ENCODE measurements around the gene CPA1. TPM values are rescaled to one million over a fixed set of nuclear protein-coding genes. Genes with fewer than 3 reads are reported as not detected.

The CPA1 gene
- total and polyA plus RNA-seq, 4 donors, result 0.27 to 0.77 (median 0.39) TPM

- Histone ChIP-seq H3K36me3 (ENCODE audit: control insufficient read depth, insufficient read depth, low read length) (no peaks in the 10 kb centered on the region), H3K9me3 (ENCODE audit: control insufficient read depth, insufficient read depth, low read length) (no peaks in the 10 kb centered on the region), H3K27ac (ENCODE audit: low read depth, low read length) (peak overlapping the region; percentile 91), H3K4me3 (ENCODE audit: low read depth, low read length) (no peak overlapping the region), H3K27me3 (ENCODE audit: control insufficient read depth, insufficient read depth, low read length) (no peaks in the 10 kb centered on the region), H3K4me1 (ENCODE audit: control insufficient read depth, insufficient read depth, low read length) (peaks cover 10% of the 10 kb centered on the region)
- peak in 1 of 6 donors; percentile 48 for DNase-seq (ENCODE audit: low read depth in 4 of 6, low spot score in 6 of 6)
- 13% methylated on average over 1 of the region's 5 CpGs for WGBS (ENCODE audit: insufficient coverage)
These were observed 50.8 kb downstream of the CPA1 start for GRCh38 chr7:130430841-130431666.

GRCh38 chr7:130432886-130433285, 52.6 kb downstream of the CPA1 start:
- no peak for DNase-seq (ENCODE audit: low read depth in 4 of 6, low spot score in 6 of 6)
- no peak overlapping the region for H3K27ac ChIP-seq (ENCODE audit: low read depth, low read length)

GRCh38 chr7:130433301-130433700, 53.0 kb downstream of the CPA1 start:
- 75% methylated on average over 1 of the region's 1 CpG for WGBS (ENCODE audit: insufficient coverage)
- H3K36me3 ChIP-seq (ENCODE audit: control insufficient read depth, insufficient read depth, low read length), result no peaks in the 10 kb centered on the region

More at GRCh38 chr7:130432886-130433285, 52.6 kb downstream of the CPA1 start:
- Histone ChIP-seq H3K9me3 (ENCODE audit: control insufficient read depth, insufficient read depth, low read length) (no peaks in the 10 kb centered on the region), H3K36me3 (ENCODE audit: control insufficient read depth, insufficient read depth, low read length) (no peaks in the 10 kb centered on the region), H3K4me1 (ENCODE audit: control insufficient read depth, insufficient read depth, low read length) (peaks cover 10% of the 10 kb centered on the region), H3K27me3 (ENCODE audit: control insufficient read depth, insufficient read depth, low read length) (no peaks in the 10 kb centered on the region), H3K4me3 (ENCODE audit: low read depth, low read length) (no peak overlapping the region)
- WGBS (ENCODE audit: insufficient coverage), result 72% methylated on average over 3 of the region's 3 CpGs

GRCh38 chr7:130435311-130435854, 55.1 kb downstream of the CPA1 start:
- DNase-seq (ENCODE audit: low read depth in 4 of 6, low spot score in 6 of 6), result no peak
- no CpG with 5 or more reads among the region's 2 CpGs for WGBS (ENCODE audit: insufficient coverage)

More at GRCh38 chr7:130433301-130433700, 53.0 kb downstream of the CPA1 start:
- DNase-seq (ENCODE audit: low read depth in 4 of 6, low spot score in 6 of 6), result no peak
- Histone ChIP-seq H3K27me3 (ENCODE audit: control insufficient read depth, insufficient read depth, low read length) (no peaks in the 10 kb centered on the region), H3K4me3 (ENCODE audit: low read depth, low read length) (no peak overlapping the region), H3K27ac (ENCODE audit: low read depth, low read length) (no peak overlapping the region), H3K9me3 (ENCODE audit: control insufficient read depth, insufficient read depth, low read length) (no peaks in the 10 kb centered on the region), H3K4me1 (ENCODE audit: control insufficient read depth, insufficient read depth, low read length) (peaks cover 10% of the 10 kb centered on the region)

GRCh38 chr7:130436253-130436652, 56.0 kb downstream of the CPA1 start:
- Histone ChIP-seq H3K4me1 (ENCODE audit: control insufficient read depth, insufficient read depth, low read length) (peaks cover 13% of the 10 kb centered on the region), H3K4me3 (ENCODE audit: low read depth, low read length) (no peak overlapping the region), H3K27ac (ENCODE audit: low read depth, low read length) (no peak overlapping the region), H3K9me3 (ENCODE audit: control insufficient read depth, insufficient read depth, low read length) (no peaks in the 10 kb centered on the region), H3K36me3 (ENCODE audit: control insufficient read depth, insufficient read depth, low read length) (no peaks in the 10 kb centered on the region), H3K27me3 (ENCODE audit: control insufficient read depth, insufficient read depth, low read length) (no peaks in the 10 kb centered on the region)
- WGBS (ENCODE audit: insufficient coverage), result no CpG with 5 or more reads among the region's 1 CpG
- no peak for DNase-seq (ENCODE audit: low read depth in 4 of 6, low spot score in 6 of 6)

More at GRCh38 chr7:130435311-130435854, 55.1 kb downstream of the CPA1 start:
- Histone ChIP-seq H3K4me3 (ENCODE audit: low read depth, low read length) (no peak overlapping the region), H3K36me3 (ENCODE audit: control insufficient read depth, insufficient read depth, low read length) (no peaks in the 10 kb centered on the region), H3K9me3 (ENCODE audit: control insufficient read depth, insufficient read depth, low read length) (no peaks in the 10 kb centered on the region), H3K27me3 (ENCODE audit: control insufficient read depth, insufficient read depth, low read length) (no peaks in the 10 kb centered on the region), H3K4me1 (ENCODE audit: control insufficient read depth, insufficient read depth, low read length) (peaks cover 16% of the 10 kb centered on the region), H3K27ac (ENCODE audit: low read depth, low read length) (no peak overlapping the region)

Other genes with a start within 250 kb of the CPA1 start
- gene TMEM209, start 175.1 kb upstream of the CPA1 start, total RNA-seq, result 10 to 100 TPM; 16.5 to 17.2 TPM
- gene TMEM209, start 175.1 kb upstream of the CPA1 start, polyA plus RNA-seq (ENCODE audit: insufficient read length in 2 of 2), result 10 to 100 TPM; 13.7 to 14.9 TPM
- not detected for gene SSMEM1, start 172.6 kb upstream of the CPA1 start, total RNA-seq
- gene SSMEM1, start 172.6 kb upstream of the CPA1 start, polyA plus RNA-seq (ENCODE audit: insufficient read length in 2 of 2), result not detected
- under 1 TPM in 1 of 2 donors, not detected in 1; 0.39 TPM for gene CPA2, start 113.6 kb upstream of the CPA1 start, total RNA-seq
- gene CPA2, start 113.6 kb upstream of the CPA1 start, polyA plus RNA-seq (ENCODE audit: insufficient read length in 2 of 2), result under 1 TPM; 0.21 to 0.35 TPM
- 1 to 10 TPM; 1.5 to 2.1 TPM for gene CPA4, start 87.3 kb upstream of the CPA1 start, total RNA-seq
- gene CPA4, start 87.3 kb upstream of the CPA1 start, polyA plus RNA-seq (ENCODE audit: insufficient read length in 2 of 2), result 1 to 10 TPM in 1 of 2 donors, under 1 TPM in 1; 0.84 to 1.6 TPM
- under 1 TPM; 0.20 to 0.39 TPM for gene CPA5, start 35.7 kb upstream of the CPA1 start, total RNA-seq
- gene CPA5, start 35.7 kb upstream of the CPA1 start, polyA plus RNA-seq (ENCODE audit: insufficient read length in 2 of 2), result under 1 TPM; 0.24 to 0.27 TPM
- gene CEP41, start 60.5 kb downstream of the CPA1 start, total RNA-seq, result 10 to 100 TPM; 12.5 to 17.5 TPM
- gene CEP41, start 60.5 kb downstream of the CPA1 start, polyA plus RNA-seq (ENCODE audit: insufficient read length in 2 of 2), result 10 to 100 TPM; 21.9 to 27.9 TPM
- 100 to 1,000 TPM; 287 to 316 TPM for gene MEST, start 111.6 kb downstream of the CPA1 start, total RNA-seq
- gene MEST, start 111.6 kb downstream of the CPA1 start, polyA plus RNA-seq (ENCODE audit: insufficient read length in 2 of 2), result 100 to 1,000 TPM; 186 to 189 TPM

Data from spinal cord (tissue), 10 donors.